ENCODE data around the gene OR5V1.

GRCh38 chr6:29354980-29355379, 13.7 kb downstream of the OR5V1 start:
- TF ChIP-seq CTCF (IDR thresholded peaks at IDR 0.05) (no peak), EP300 (IDR thresholded peaks at IDR 0.05) (no peak), POLR2A (IDR thresholded peaks at IDR 0.05) (no peak)

All from ovary (tissue), 3 donors.